Activated T-cell treated with anti-CD3 and anti-CD28 coated beads, Interleukin-2, amount 50 U/mL, for 24 hours (primary cell): ENCODE results near the gene MTA2.
"Not testable (repeated sequence)": the region's sequence is repeated elsewhere in the genome, so short reads cannot be mapped to it uniquely, and the experiment has no call there.

ENCODE experiments used
- DNase-seq: peaks from one replicate; pipeline ENCODE4 v3.0.0-alpha.2; 2020
- H3K27ac Mint-ChIP-seq: 2 replicates; pipeline ENCODE4 v1.8.0; 2020; ENCODE audit warnings: mild to moderate bottlenecking, mixed read lengths
- H3K27me3 Mint-ChIP-seq: 2 replicates; pipeline ENCODE4 v1.8.0; 2020; ENCODE audit warnings: mixed read lengths
- H3K36me3 Mint-ChIP-seq: 2 replicates; pipeline ENCODE4 v1.8.0; 2020; ENCODE audit warnings: low read depth, mixed read lengths
- H3K4me1 Mint-ChIP-seq: 2 replicates; pipeline ENCODE4 v1.8.0; 2020; ENCODE audit warnings: low read depth, mixed read lengths
- H3K4me3 Mint-ChIP-seq: 2 replicates; pipeline ENCODE4 v1.8.0; 2020; ENCODE audit warnings: mild to moderate bottlenecking, moderate library complexity, mixed read lengths
- H3K9me3 Mint-ChIP-seq: 2 replicates; pipeline ENCODE4 v1.8.0; 2020; ENCODE audit warnings: mixed read lengths

The MTA2 gene

DNA sequence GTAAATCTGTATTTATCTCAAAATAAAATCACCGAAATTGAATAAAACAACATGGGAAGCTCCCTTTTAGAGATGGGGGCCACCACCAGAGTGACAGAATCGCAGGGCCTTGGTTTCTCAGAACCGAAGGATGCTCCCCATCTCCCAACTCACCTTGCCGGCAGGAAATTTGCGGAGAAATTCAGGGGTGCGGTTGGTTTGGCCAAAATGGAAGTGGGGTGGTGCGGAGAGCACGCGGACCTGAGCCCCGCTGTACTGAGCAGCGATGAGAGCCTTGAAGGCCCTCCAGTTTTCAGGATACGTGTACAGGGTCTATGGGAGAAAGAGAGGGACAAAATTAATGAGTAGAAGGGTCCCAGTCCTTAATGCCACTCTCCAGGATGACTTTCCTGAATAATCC, 29.2 kb downstream of the MTA2 start:
- Mint-ChIP-seq H3K9me3 (no peaks in the 10 kb centered on the region), H3K4me1 (peaks cover 59% of the 10 kb centered on the region), H3K27ac (peak overlapping the region; percentile 100)

DNA sequence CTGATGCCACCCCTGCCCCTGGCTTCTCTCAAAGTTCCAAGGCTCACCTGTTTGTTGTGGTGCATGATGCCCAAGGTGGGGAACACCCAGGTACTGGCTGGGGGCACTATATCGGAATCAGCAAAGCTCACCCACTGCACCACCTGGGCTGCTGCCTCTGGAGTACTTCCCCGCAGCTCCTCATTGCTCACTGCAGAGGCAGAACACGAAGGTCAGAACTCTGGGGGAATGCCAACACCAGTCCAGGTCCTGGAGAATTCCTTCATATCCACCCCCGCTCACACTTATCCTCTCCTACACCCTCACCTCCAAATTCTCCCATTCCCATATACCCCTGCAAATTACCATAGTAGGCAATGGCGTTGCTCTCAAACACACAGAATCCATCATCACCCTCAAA, 30.2 kb downstream of the MTA2 start:
- not testable (repeated sequence) for H3K9me3 Mint-ChIP-seq, DNase-seq, H3K27me3 Mint-ChIP-seq
- Mint-ChIP-seq H3K36me3 (peaks cover 97% of the 10 kb centered on the region), H3K4me3 (peak overlapping the region; percentile 99), H3K27ac (peak overlapping the region; percentile 100), H3K4me1 (peaks cover 66% of the 10 kb centered on the region)

More for the DNA sequence above, 29.2 kb downstream of the MTA2 start:
- Mint-ChIP-seq H3K36me3 (peaks cover 97% of the 10 kb centered on the region), H3K4me3 (peak overlapping the region; percentile 99), H3K27me3 (no peaks in the 10 kb centered on the region)
- DNase-seq, result no peak

DNA sequence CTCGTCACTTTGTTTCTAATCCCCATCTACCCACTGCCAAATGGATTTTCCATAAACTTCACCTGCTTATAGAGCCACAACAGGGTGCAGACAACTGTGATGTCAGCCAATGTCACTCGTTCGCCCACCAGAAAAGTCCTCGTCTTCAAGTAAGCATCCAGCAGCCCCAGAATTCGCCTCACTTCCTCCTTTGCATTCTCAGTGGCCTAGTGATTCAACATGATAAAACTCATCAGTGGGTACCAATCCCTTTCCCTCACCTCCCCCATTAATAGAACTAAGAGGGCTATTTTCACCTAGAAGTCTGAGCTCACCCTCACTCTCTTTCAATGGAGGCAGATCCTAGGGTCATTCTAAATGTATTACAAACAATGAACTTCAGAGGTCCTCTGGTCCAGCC, 30.8 kb downstream of the MTA2 start:
- H3K36me3 Mint-ChIP-seq, result peaks cover 97% of the 10 kb centered on the region
- not testable (repeated sequence) for H3K9me3 Mint-ChIP-seq, H3K27me3 Mint-ChIP-seq, DNase-seq
- peaks cover 72% of the 10 kb centered on the region for H3K4me1 Mint-ChIP-seq
- peak overlapping the region; percentile 100 for H3K27ac Mint-ChIP-seq
- H3K4me3 Mint-ChIP-seq, result peak overlapping the region; percentile 99

DNA sequence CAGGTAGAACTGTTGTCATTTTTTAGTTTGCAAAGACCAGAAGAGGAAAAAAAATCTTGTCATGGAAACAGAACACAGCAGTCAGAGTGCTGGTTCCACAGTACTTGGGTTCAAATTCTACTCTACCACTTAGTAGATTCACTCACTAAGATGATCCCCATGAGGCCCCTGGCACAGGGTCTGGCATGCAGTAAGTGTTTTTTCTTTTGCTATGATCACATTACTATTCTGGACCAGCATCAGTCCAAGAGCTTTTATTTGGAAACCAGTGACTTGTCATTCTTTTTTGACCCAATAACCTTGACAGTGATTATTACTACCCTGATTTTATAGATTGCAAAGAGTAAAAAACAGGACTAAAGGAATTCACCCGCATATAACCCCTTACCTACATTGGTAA, 32.1 kb downstream of the MTA2 start:
- Mint-ChIP-seq H3K36me3 (peaks cover 97% of the 10 kb centered on the region), H3K4me3 (peak overlapping the region; percentile 99), H3K4me1 (peaks cover 69% of the 10 kb centered on the region), H3K27ac (peak overlapping the region; percentile 100), H3K9me3 (no peaks in the 10 kb centered on the region), H3K27me3 (no peaks in the 10 kb centered on the region)
- DNase-seq, result no peak

DNA sequence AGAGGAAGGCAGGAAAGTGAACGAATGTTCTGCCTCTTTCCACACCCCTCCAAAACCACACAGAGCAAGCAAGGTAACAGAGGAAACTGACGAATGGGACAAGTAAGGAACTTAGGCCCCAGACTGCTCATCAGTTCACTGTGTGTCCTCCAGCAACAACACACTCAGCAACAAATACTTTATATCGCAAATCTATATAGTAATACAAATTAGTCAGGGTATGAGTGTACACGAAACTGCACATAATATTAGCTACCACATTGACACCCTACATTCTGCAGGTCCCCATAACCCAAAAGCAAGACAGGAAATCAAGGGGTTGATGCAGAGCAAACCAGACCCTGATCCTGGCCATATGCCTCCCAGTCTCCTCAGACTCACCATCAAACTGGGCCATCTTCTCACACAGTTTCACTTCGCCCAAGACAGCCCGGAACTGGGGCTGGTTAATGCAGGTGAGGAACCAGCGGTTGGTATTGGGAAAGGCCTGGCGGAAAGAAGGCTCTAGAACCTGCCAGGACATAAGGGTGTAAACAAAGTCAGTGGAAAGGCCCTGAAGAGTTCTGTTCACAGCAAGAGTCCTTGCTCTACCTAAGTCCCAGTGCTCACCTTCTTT, 34.5 kb downstream of the MTA2 start:
- H3K4me3 Mint-ChIP-seq, result peak overlapping the region; percentile 54
- peaks cover 94% of the 10 kb centered on the region for H3K36me3 Mint-ChIP-seq
- H3K27me3 Mint-ChIP-seq, result no peaks in the 10 kb centered on the region
- no peak for DNase-seq
- peak overlapping the region; percentile 90 for H3K27ac Mint-ChIP-seq
- no peaks in the 10 kb centered on the region for H3K9me3 Mint-ChIP-seq
- H3K4me1 Mint-ChIP-seq, result peaks cover 70% of the 10 kb centered on the region

DNA sequence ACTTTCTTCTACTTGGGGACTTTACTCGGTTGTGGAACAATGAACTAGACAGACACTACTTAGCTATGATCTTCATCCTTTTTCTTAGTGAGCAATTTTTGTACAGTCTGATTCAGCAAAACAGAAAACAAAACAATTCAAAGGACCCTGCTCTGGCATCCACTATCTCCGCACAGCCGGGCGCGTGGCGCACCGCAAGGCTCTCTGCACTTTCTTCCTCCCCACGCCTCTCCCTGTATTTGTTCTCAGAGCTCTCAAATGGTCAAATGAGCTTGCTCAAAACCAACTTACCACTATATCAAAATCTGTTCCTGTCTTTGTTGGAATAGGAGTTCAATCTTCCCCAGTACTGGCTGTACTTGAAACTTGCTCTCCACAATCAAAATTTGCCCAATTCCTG, 35.4 kb downstream of the MTA2 start:
- no peak for DNase-seq
- Mint-ChIP-seq H3K27me3 (no peaks in the 10 kb centered on the region), H3K27ac (peak overlapping the region; percentile 53), H3K4me1 (peaks cover 67% of the 10 kb centered on the region), H3K36me3 (peaks cover 93% of the 10 kb centered on the region), H3K9me3 (no peaks in the 10 kb centered on the region), H3K4me3 (peak overlapping the region; percentile 5)

DNA sequence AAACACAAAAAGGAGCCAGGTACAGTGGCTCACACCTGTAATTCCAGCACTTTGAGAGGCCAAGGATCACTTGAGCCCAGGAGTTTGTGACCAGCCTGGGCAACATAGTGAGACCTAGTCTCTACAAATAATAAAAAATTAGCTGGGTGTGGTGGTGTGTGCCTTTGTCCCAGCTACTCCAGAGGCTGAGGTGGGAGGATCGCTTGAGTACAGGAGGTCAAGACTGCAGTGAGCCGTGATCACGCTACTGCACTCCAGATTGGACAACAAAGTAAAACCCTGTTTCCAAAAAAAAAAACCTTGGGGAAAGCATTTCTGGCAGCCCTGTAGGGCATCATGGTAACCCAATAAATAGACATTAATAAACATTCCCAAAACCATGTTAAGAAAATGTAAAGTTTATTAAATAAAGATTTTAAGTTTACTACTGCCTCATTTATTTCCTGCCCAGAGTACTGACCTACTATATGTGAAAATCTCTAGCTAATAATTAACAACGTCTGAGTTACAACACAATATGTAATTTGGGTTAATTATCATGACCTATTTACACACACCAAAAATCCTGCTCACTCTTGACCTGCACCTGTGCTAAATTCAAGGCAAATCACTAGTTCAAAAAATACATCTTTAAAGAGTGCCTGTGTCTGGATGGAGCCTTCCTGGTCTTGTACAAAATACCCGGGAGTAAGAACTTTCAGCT, 36.4 kb downstream of the MTA2 start:
- Mint-ChIP-seq H3K27me3 (no peaks in the 10 kb centered on the region), H3K4me1 (peaks cover 68% of the 10 kb centered on the region), H3K27ac (peak overlapping the region; percentile 53), H3K9me3 (no peaks in the 10 kb centered on the region), H3K36me3 (peaks cover 93% of the 10 kb centered on the region), H3K4me3 (peak overlapping the region; percentile 19)
- no peak for DNase-seq

DNA sequence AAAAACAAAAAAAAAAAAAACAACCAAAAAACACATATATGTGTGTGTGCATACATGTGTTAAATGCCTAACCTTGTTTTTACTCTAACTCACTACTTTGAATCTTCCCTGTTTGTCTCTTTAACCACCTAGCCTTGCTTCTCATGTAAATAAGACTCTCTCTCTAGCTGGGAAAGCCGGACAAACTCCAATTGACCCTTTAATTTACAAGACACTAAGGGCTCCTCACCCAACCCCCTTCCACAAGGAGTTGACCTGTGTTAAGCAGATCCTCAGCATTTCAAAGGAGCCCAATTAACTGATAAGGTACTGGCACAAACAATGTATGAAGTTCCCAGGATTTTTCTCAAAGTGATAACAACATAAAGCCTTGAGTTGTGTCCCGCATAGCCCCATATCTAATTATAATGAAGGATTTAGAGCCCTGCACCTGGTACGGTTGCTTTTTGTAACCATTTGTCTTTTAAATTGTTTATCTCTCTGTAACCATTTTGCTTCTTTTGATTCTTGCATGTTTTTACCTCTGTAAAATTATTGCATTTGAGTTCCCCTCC, 39.9 kb downstream of the MTA2 start:
- H3K27ac Mint-ChIP-seq, result peak overlapping the region; percentile 86
- not testable (repeated sequence) for H3K4me3 Mint-ChIP-seq, H3K9me3 Mint-ChIP-seq, DNase-seq, H3K27me3 Mint-ChIP-seq
- H3K36me3 Mint-ChIP-seq, result peaks cover 93% of the 10 kb centered on the region
- H3K4me1 Mint-ChIP-seq, result peaks cover 80% of the 10 kb centered on the region

DNA sequence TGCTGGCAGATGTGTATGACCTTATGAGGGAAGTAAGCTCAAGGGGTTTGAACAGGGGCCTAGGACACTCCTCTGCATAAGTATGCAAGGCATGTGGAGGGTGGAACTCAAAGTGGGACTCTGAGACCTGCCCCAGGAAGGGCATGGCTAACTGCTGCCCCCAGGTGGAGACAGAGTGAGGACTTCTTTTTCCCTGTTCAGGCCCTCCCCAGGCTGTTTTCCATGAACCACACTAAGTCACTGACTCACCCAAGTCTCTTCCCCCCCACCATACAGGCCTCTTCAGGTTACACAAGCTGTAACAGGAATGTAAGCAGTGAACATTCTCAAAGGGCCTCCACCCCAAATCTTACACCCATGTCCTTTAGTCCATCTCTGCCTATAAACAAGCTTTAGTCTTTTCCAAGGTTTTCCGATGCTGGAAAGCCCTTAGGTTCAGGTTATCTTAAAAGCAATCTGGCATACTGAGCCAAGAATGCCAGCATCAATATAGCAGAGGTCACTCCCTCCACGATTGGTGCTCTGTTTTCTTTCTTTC, 41.0 kb downstream of the MTA2 start:
- H3K4me3 Mint-ChIP-seq, result no peak overlapping the region

DNA sequence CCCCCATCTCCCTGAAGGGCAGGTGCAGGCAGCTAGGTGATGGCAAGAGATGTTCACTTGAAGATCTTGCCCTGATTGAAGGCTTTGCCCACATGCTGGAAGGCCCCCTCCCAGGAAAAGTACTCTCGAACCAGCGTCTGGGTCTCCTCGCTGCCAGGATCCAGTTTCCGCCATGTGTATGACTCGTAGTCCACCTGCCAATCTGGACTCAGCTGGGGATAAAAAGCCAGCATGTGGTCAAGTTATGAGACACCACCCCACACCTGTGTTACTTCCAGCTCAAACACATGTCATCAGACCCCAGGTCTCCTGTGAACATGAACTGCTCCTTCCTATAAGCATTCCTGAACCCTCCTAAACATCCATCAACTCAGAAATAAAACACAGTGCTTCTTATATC, 42.0 kb downstream of the MTA2 start:
- H3K27ac Mint-ChIP-seq, result peak overlapping the region; percentile 97
- H3K36me3 Mint-ChIP-seq, result peaks cover 92% of the 10 kb centered on the region
- H3K27me3 Mint-ChIP-seq, DNase-seq, H3K9me3 Mint-ChIP-seq: not testable (repeated sequence)
- H3K4me1 Mint-ChIP-seq, result peaks cover 85% of the 10 kb centered on the region
- peak overlapping the region; percentile 4 for H3K4me3 Mint-ChIP-seq

More for the DNA sequence above, 41.0 kb downstream of the MTA2 start:
- Mint-ChIP-seq H3K36me3 (peaks cover 93% of the 10 kb centered on the region), H3K27me3 (no peaks in the 10 kb centered on the region), H3K27ac (peak overlapping the region; percentile 97), H3K4me1 (peaks cover 80% of the 10 kb centered on the region), H3K9me3 (no peaks in the 10 kb centered on the region)
- peak; percentile 76 for DNase-seq

DNA sequence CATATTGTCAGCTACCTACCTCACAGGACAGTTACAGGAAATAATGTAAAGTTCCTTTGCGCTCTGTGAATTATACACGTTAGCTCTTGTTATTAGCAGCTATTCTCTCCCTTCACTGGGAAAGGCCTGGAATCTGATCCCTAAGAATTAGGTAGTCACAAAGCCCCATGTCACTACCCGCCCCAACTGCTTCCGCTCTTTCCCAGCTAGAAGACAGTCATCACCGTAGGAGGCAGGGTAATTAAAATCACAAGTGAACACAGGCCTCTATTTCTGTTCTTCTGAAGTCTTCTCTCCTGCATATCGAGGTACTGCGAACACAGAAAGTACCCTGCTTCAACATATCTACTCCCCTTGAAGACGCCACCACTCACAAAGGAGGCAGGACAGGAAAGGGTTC, 42.5 kb downstream of the MTA2 start:
- no peaks in the 10 kb centered on the region for H3K9me3 Mint-ChIP-seq
- no peaks in the 10 kb centered on the region for H3K27me3 Mint-ChIP-seq
- peak overlapping the region; percentile 97 for H3K27ac Mint-ChIP-seq
- H3K4me1 Mint-ChIP-seq, result peaks cover 89% of the 10 kb centered on the region
- no peak for DNase-seq
- H3K36me3 Mint-ChIP-seq, result peaks cover 94% of the 10 kb centered on the region
- peak overlapping the region; percentile 24 for H3K4me3 Mint-ChIP-seq

DNA sequence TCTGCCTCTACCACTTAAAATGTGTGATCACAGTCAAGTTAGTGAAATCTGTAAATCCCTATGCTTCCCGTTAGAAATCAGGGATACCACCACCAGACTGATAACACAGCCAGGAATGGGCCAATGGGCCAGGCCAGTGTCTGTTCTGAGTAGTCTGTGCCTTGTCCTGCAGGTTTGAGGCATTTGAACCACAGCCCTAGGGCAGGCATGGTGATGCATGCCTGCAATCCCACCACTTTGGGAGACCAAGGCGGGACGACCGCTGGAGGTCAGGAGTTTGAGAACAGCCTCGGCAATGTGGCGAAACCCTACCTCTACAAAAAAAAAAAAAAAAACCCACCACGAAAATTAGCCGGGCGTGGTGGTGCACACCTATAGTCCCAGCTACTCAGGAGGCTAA, 43.0 kb downstream of the MTA2 start:
- DNase-seq, result no peak
- H3K4me1 Mint-ChIP-seq, result peaks cover 91% of the 10 kb centered on the region
- peak overlapping the region; percentile 39 for H3K4me3 Mint-ChIP-seq
- H3K27me3 Mint-ChIP-seq, result no peaks in the 10 kb centered on the region
- peak overlapping the region; percentile 97 for H3K27ac Mint-ChIP-seq
- no peaks in the 10 kb centered on the region for H3K9me3 Mint-ChIP-seq
- peaks cover 94% of the 10 kb centered on the region for H3K36me3 Mint-ChIP-seq

DNA sequence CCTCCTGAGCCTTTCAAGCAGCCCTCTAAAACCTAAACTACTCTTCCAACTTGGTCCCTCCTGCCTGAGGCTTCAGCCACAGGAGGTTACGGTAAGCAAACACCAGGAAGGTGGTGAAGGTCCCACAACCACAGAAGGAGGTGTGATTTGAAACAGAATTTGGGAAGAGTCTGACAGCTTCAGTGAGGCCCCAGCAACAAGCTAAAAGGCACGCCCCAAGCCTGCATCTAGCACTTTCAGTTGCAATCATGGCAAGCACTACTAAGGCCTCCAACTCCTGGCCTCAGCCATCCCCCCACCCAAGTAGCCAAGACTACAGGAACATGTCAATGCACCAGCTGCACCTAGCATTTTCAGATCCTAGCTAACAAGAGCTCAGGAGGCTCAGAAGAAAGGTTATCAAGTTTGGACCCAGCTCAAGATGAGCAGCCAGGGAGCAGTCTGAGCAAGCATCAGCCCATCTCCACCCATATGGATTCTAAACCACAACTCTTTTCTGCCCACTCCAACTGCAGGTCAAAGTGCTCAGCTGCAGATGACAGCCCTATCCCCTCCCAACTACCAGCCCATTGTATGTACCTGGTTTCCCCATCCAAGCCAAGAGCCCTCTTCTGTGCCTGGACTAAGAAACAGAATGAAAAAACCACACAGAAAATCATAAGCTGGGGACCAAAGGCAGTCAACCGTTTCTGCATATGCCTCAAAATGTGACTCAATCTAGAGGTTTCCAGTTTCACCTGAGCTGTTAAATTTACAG, 44.6 kb downstream of the MTA2 start:
- Mint-ChIP-seq H3K27ac (peak overlapping the region; percentile 97), H3K9me3 (no peaks in the 10 kb centered on the region), H3K4me3 (peak overlapping the region; percentile 61), H3K27me3 (no peaks in the 10 kb centered on the region), H3K36me3 (peaks cover 82% of the 10 kb centered on the region), H3K4me1 (peaks cover 97% of the 10 kb centered on the region)
- DNase-seq, result no peak

DNA sequence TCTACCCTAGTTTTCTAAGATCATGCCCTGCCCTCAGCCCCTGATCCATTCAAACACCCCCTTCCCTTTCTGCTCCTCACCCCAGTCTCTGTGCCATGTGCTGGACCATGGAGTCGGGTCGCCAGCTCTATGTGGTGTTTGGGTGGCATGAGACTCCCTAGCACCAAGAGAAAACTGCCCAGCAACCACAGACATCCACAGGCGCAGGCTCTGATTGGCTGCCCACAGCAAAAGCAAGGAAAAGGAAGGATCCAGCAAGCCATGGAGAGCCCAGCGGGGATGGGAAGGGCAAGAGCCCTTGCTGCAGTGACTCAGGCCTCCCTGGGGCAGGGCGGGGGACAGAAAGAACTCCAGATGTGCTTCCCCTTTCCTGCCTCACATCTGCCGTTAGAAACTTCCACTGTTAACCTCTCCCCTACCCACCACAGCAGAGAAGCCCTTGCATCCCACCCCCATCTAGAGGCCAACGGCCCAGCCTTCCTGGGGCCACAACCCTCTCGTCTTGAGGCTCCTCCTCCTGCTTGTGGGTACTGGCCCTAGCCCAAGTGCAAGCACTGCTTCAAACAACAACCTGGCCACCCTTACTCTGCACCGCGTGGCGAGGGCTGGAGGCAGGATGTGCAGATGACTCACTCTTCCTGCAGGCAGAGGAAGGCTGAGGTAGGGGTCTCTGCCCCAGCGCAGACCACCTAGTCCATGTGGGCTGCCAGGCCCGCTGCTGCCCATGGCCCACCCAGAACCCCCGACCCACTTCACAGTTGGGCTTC, 45.4 kb downstream of the MTA2 start:
- Mint-ChIP-seq H3K27me3 (no peaks in the 10 kb centered on the region), H3K4me3 (peak overlapping the region; percentile 61), H3K27ac (peak overlapping the region; percentile 97), H3K36me3 (peaks cover 76% of the 10 kb centered on the region), H3K4me1 (peaks cover 99% of the 10 kb centered on the region), H3K9me3 (no peaks in the 10 kb centered on the region)
- DNase-seq, result peak; percentile 81
